Measurements from ENCODE around the gene CDK5R2.

- TF ChIP-seq CTCF (IDR thresholded peaks at IDR 0.05 in 2 of 3, conservative IDR thresholded peaks at IDR 0.05 in 1 of 3; ENCODE audit: borderline replicate concordance in 1 of 3, insufficient read depth in 1 of 3, low read depth in 2 of 3, low read length in 2 of 3) (no peak), YY1 (IDR thresholded peaks at IDR 0.05; ENCODE audit: extremely low read depth, insufficient replicate concordance, low read depth, low read length) (no peak), REST (IDR thresholded peaks at IDR 0.05; ENCODE audit: low read depth) (no peak), POLR2A (IDR thresholded peaks at IDR 0.05; ENCODE audit: borderline replicate concordance, extremely low read depth, insufficient read depth, insufficient read length) (no peak), EZH2phosphoT487 (IDR thresholded peaks at IDR 0.05; ENCODE audit: borderline replicate concordance) (no peak), EZH2 (IDR thresholded peaks at IDR 0.05) (no peak)
These were observed 39.0 kb upstream of the CDK5R2 start for GRCh38 chr2:218920504-218920903.

Data from HCT116 (cell line).